Bronchial epithelial cell (primary cell): ENCODE results near the gene SOHLH1. TPM values are rescaled to one million over a fixed set of nuclear protein-coding genes. Genes with fewer than 3 reads are reported as not detected.
A peak's percentile ranks its signal among the peaks of the same experiment; 100 is the strongest.

Experiments
- DNase-seq: peaks from one replicate; pipeline ENCODE4 v3.0.0-alpha.2; 2010; ENCODE audit warnings: low read depth
- FAIRE-seq: peaks from 2 replicates; lab custom pipeline; 2011; peaks lifted over from hg19 to GRCh38; lab: Jason Lieb, UNC
- H3K27me3 ChIP-seq: 2 replicates; pipeline ENCODE4 v1.5.1; 2011; ENCODE audit warnings: low read length; ENCODE audit not compliant: control insufficient read depth, insufficient read depth
- H3K36me3 ChIP-seq: 2 replicates; pipeline ENCODE4 v1.5.1; 2011; ENCODE audit warnings: low read length; ENCODE audit not compliant: control insufficient read depth, insufficient read depth
- H3K4me3 ChIP-seq: 2 replicates; pipeline ENCODE4 v1.5.1; 2011; ENCODE audit warnings: mild to moderate bottlenecking, low read depth, low read length, control low read depth
- total RNA-seq: library from RNA; depleted of rRNA; stranded (reverse); fragments of >200 nt; gene quantifications from 2 replicates; pipeline ENCODE4 v1.2.1, GENCODE V29; 2014
- TF ChIP-seq, protein P1 (sequence below): IDR thresholded peaks from 2 replicates; pipeline ENCODE4 v1.5.1; 2011; ENCODE audit warnings: mild to moderate bottlenecking, moderate library complexity, low read length, control low read depth, inconsistent platforms; ENCODE audit not compliant: insufficient read depth, severe bottlenecking

SOHLH1 gene
- total RNA-seq, 1 donor from 2014 or later: not detected

DNA sequence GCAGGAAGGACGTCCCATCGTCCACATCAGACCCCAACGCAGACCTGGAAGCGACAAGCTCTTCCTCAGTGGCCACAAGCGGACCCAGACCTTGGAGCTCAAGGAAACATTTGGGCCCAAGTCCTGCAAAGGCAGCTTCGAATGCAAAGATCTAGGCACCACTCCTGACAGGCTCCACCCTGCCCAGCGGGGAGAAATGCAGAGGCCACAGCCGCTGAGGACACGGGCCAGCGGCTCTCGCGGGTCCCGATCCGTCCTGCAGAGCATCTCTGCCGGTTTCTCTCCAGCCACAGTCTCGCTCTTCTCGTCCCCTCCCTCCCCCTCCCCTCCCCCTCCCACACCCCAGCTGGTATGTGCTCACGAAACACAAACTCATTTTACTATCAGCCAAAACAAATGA, 4.9 kb downstream of the SOHLH1 start:
- Histone ChIP-seq H3K27me3 (no peaks in the 10 kb centered on the region), H3K36me3 (no peaks in the 10 kb centered on the region), H3K4me3 (no peak overlapping the region)
- TF ChIP-seq, protein P1, sequence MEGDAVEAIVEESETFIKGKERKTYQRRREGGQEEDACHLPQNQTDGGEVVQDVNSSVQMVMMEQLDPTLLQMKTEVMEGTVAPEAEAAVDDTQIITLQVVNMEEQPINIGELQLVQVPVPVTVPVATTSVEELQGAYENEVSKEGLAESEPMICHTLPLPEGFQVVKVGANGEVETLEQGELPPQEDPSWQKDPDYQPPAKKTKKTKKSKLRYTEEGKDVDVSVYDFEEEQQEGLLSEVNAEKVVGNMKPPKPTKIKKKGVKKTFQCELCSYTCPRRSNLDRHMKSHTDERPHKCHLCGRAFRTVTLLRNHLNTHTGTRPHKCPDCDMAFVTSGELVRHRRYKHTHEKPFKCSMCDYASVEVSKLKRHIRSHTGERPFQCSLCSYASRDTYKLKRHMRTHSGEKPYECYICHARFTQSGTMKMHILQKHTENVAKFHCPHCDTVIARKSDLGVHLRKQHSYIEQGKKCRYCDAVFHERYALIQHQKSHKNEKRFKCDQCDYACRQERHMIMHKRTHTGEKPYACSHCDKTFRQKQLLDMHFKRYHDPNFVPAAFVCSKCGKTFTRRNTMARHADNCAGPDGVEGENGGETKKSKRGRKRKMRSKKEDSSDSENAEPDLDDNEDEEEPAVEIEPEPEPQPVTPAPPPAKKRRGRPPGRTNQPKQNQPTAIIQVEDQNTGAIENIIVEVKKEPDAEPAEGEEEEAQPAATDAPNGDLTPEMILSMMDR: no peak
- FAIRE-seq (no peak), DNase-seq (no peak)

DNA sequence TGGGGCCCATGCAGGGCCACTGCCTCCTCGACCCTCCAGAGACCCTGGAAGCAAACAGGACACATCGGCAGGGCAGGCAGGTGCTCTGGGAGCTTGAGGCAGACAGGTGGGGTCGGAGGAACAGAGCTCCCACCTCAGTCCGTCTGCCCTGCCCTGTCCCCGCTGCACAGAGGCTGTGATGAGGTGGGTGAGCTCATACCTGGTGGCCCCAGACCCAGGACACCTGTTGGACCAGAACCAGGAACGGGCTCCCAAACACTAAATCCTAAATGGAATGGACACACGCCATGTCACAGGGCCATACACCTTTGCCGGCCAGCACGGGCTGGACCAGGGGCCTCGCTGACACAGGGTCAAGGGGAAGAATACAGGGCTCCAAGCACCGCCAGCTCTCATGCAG, 5.5 kb downstream of the SOHLH1 start:
- FAIRE-seq (no peak), DNase-seq (no peak)

DNA sequence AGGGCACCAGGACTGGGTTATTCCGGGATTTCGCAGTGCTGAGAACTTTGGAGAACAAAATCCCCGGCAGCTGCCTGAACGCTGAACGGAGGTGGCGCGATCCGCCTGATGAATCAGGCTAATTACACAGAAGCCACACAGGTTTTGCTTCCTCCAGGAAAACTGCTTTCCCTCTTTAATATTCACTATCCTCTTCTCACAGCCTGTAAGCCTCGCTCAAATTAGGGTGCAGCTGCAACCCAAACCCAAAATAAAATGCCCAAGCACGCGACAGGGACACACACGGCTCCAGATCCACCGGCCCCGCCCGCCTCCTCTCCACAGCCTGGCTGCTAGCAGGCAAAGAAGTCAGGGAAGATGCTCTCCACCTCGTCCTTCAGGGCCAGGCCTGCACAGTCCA, 6.0 kb downstream of the SOHLH1 start:
- H3K36me3 ChIP-seq: no peaks in the 10 kb centered on the region
- H3K27me3 ChIP-seq: no peaks in the 10 kb centered on the region
- H3K4me3 ChIP-seq: no peak overlapping the region
- TF ChIP-seq, protein P1: no peak
- FAIRE-seq: no peak
- DNase-seq: no peak

More for the DNA sequence above, 5.5 kb downstream of the SOHLH1 start:
- TF ChIP-seq, protein P1: no peak
- H3K36me3 ChIP-seq: no peaks in the 10 kb centered on the region
- no peaks in the 10 kb centered on the region for H3K27me3 ChIP-seq
- H3K4me3 ChIP-seq: no peak overlapping the region

DNA sequence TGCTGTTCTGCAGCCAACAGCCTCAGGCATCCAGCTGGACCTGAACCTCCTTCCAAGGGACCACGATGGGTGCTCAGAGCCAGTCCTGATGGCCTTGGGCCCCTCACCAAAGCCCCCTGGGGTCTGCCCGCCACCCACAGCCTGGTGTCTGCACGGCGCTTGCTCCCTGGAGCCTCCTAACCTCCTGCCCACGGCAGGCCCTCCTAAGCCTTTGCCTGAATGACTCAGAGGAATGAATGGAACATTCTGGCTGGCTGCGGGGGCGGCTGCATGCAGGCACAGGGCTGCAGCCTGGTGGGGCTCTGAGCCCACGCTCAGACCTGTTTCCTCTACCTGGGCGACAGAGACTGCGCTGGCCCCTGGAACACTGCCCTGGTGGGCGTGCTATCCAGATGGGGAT, 6.9 kb downstream of the SOHLH1 start:
- FAIRE-seq: no peak

DNA sequence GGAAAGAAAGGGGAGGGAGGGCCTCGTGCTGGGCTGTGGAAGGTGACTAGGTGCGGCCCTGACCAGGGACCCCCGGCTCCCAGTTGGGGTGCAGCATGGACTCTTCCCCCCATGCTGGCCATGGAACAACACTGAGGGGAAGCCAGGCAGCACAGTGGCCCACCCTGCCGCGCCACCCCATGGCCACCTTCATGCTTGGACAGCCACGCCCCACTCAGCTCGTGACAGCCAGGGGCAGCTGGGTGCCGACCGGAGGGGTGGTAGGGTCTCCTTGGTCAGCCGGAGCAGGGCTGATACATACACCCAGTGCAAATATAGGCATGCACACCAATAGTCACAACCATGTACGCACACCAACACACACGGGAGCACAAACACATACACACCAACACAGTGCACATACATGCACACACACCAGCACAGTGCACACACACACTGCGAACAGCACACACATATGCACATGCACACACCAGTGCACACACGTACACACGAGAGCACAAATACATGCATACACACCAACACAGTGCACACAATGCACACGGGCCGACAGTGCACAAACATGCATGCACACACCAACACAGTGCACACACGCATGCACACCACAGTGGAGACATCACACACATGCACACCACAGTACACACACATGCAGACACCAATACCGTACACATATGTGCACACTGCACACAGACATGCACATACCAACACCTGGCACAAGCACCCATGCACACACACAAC, 8.3 kb downstream of the SOHLH1 start:
- FAIRE-seq (peak; percentile 98), DNase-seq (no peak)
- TF ChIP-seq, protein P1: no peak
- Histone ChIP-seq H3K4me3 (no peak overlapping the region), H3K36me3 (no peaks in the 10 kb centered on the region), H3K27me3 (no peaks in the 10 kb centered on the region)

More for the DNA sequence above, 6.9 kb downstream of the SOHLH1 start:
- Histone ChIP-seq H3K27me3 (no peaks in the 10 kb centered on the region), H3K36me3 (no peaks in the 10 kb centered on the region), H3K4me3 (no peak overlapping the region)
- TF ChIP-seq, protein P1: no peak
- no peak for DNase-seq

DNA sequence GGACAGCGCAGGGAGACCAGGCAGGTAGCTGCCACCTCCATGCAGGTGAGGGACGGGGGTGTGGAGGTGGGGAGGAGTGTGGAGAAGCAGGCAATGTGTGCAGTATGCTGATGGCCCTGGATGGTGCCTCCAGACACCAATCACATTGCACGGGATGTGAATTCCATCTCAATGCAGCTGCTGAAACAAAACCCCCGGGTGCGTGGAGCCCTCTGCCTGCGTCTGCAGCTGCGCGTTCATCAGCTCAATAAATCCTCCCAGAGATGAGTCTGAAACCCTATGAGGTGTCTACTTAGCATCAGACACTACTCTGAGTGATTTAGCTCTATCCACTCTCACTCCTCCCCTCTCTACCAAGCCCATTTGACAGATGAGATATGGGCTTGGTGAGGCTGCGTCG, 10.3 kb downstream of the SOHLH1 start:
- FAIRE-seq: no peak
- no peaks in the 10 kb centered on the region for H3K27me3 ChIP-seq
- no peaks in the 10 kb centered on the region for H3K36me3 ChIP-seq
- TF ChIP-seq, protein P1: no peak
- no peak for DNase-seq
- no peak overlapping the region for H3K4me3 ChIP-seq
